ENCODE results near the gene ZPBP. TPM values are rescaled to one million over a fixed set of nuclear protein-coding genes. Genes with fewer than 3 reads are reported as not detected.

ZPBP gene
- total and polyA plus RNA-seq, 2 donors (not counting 1 experiment from before 2014, with no cell fraction given), result not detected

GRCh38 chr7:49976238-49976637, 116.8 kb downstream of the ZPBP start:
- Histone ChIP-seq H3K79me2 (ENCODE audit: control insufficient read depth, insufficient read depth, low read length) (no peaks in the 10 kb centered on the region), H3K9ac (ENCODE audit: insufficient read depth, low read length) (no peak overlapping the region), H3K4me3 (replicated peaks in 1 of 4; ENCODE audit: control extremely low read depth in 1 of 4, insufficient read depth in 1 of 4, low read depth in 3 of 4, low read length in 4 of 4) (no peak overlapping the region), H3K27ac (ENCODE audit: insufficient read depth, low read length) (no peak overlapping the region), H3K27me3 (ENCODE audit: control insufficient read depth, insufficient read depth, low read length) (no peaks in the 10 kb centered on the region), H4K20me1 (ENCODE audit: control insufficient read depth, extremely low read depth, insufficient read depth, low read length) (no peaks in the 10 kb centered on the region), H2AFZ (ENCODE audit: low read length) (no peak overlapping the region), H3K36me3 (ENCODE audit: control insufficient read depth, insufficient read depth, low read length) (no peaks in the 10 kb centered on the region), H3K4me2 (ENCODE audit: extremely low read depth, insufficient read depth, low read length) (no peak overlapping the region), H3K4me1 (ENCODE audit: control insufficient read depth, extremely low read depth, insufficient read depth, low read length) (no peaks in the 10 kb centered on the region), H3K9me3 (ENCODE audit: control insufficient read depth, insufficient read depth, low read depth, low read length) (no peaks in the 10 kb centered on the region)
- TF ChIP-seq CTCF (conservative IDR thresholded peaks at IDR 0.05 in 1 of 2, IDR thresholded peaks at IDR 0.05 in 1 of 2; ENCODE audit: low read depth in 1 of 2, low read length in 2 of 2) (no peak), EZH2 (IDR thresholded peaks at IDR 0.05; ENCODE audit: low read length, missing control alignments) (no peak)
- no peak for DNase-seq (ENCODE audit: low read depth in 2 of 2)

- DNase-seq (ENCODE audit: low read depth in 2 of 2), result no peak
- TF ChIP-seq CTCF (conservative IDR thresholded peaks at IDR 0.05 in 1 of 2, IDR thresholded peaks at IDR 0.05 in 1 of 2; ENCODE audit: low read depth in 1 of 2, low read length in 2 of 2) (no peak), EZH2 (IDR thresholded peaks at IDR 0.05; ENCODE audit: low read length, missing control alignments) (no peak)
- no peak overlapping the region for H3K9ac ChIP-seq (ENCODE audit: insufficient read depth, low read length)
- no peaks in the 10 kb centered on the region for H3K36me3 ChIP-seq (ENCODE audit: control insufficient read depth, insufficient read depth, low read length)
- H3K79me2 ChIP-seq (ENCODE audit: control insufficient read depth, insufficient read depth, low read length), result no peaks in the 10 kb centered on the region
- H2AFZ ChIP-seq (ENCODE audit: low read length), result no peak overlapping the region
- H3K4me3 ChIP-seq (replicated peaks in 1 of 4; ENCODE audit: control extremely low read depth in 1 of 4, insufficient read depth in 1 of 4, low read depth in 3 of 4, low read length in 4 of 4), result no peak overlapping the region
- no peaks in the 10 kb centered on the region for H4K20me1 ChIP-seq (ENCODE audit: control insufficient read depth, extremely low read depth, insufficient read depth, low read length)
- H3K27me3 ChIP-seq (ENCODE audit: control insufficient read depth, insufficient read depth, low read length), result no peaks in the 10 kb centered on the region
- no peaks in the 10 kb centered on the region for H3K9me3 ChIP-seq (ENCODE audit: control insufficient read depth, insufficient read depth, low read depth, low read length)
- H3K4me2 ChIP-seq (ENCODE audit: extremely low read depth, insufficient read depth, low read length), result no peak overlapping the region
- no peaks in the 10 kb centered on the region for H3K4me1 ChIP-seq (ENCODE audit: control insufficient read depth, extremely low read depth, insufficient read depth, low read length)
- H3K27ac ChIP-seq (ENCODE audit: insufficient read depth, low read length), result no peak overlapping the region
Observed at GRCh38 chr7:49974035-49974434, 119.0 kb downstream of the ZPBP start.

- no peak overlapping the region for H3K27ac ChIP-seq (ENCODE audit: insufficient read depth, low read length)
- no peak overlapping the region for H3K4me2 ChIP-seq (ENCODE audit: extremely low read depth, insufficient read depth, low read length)
- H3K9me3 ChIP-seq (ENCODE audit: control insufficient read depth, insufficient read depth, low read depth, low read length), result no peaks in the 10 kb centered on the region
- no peaks in the 10 kb centered on the region for H3K79me2 ChIP-seq (ENCODE audit: control insufficient read depth, insufficient read depth, low read length)
- H2AFZ ChIP-seq (ENCODE audit: low read length), result no peak overlapping the region
- DNase-seq (ENCODE audit: low read depth in 2 of 2), result no peak
- no peaks in the 10 kb centered on the region for H3K36me3 ChIP-seq (ENCODE audit: control insufficient read depth, insufficient read depth, low read length)
- H3K4me3 ChIP-seq (replicated peaks in 1 of 4; ENCODE audit: control extremely low read depth in 1 of 4, insufficient read depth in 1 of 4, low read depth in 3 of 4, low read length in 4 of 4), result no peak overlapping the region
- no peak for TF ChIP-seq CTCF (conservative IDR thresholded peaks at IDR 0.05 in 1 of 2, IDR thresholded peaks at IDR 0.05 in 1 of 2; ENCODE audit: low read depth in 1 of 2, low read length in 2 of 2)
- TF ChIP-seq EZH2 (IDR thresholded peaks at IDR 0.05; ENCODE audit: low read length, missing control alignments), result no peak
- H3K4me1 ChIP-seq (ENCODE audit: control insufficient read depth, extremely low read depth, insufficient read depth, low read length), result no peaks in the 10 kb centered on the region
- H3K27me3 ChIP-seq (ENCODE audit: control insufficient read depth, insufficient read depth, low read length), result no peaks in the 10 kb centered on the region
- H3K9ac ChIP-seq (ENCODE audit: insufficient read depth, low read length), result no peak overlapping the region
- no peaks in the 10 kb centered on the region for H4K20me1 ChIP-seq (ENCODE audit: control insufficient read depth, extremely low read depth, insufficient read depth, low read length)
Observed at GRCh38 chr7:49937608-49938007, 155.4 kb downstream of the ZPBP start.
